ELR (cell line): ENCODE data around the gene NUDT6.
A peak's percentile ranks its signal among the peaks of the same experiment; 100 is the strongest.
"Not testable (repeated sequence)": the region's sequence is repeated elsewhere in the genome, so short reads cannot be mapped to it uniquely, and the experiment has no call there.

ENCODE experiments used
- DNase-seq: peaks from one replicate; pipeline ENCODE4 v3.0.0-alpha.2; 2015; ENCODE audit warnings: low read depth

The NUDT6 gene, protein sequence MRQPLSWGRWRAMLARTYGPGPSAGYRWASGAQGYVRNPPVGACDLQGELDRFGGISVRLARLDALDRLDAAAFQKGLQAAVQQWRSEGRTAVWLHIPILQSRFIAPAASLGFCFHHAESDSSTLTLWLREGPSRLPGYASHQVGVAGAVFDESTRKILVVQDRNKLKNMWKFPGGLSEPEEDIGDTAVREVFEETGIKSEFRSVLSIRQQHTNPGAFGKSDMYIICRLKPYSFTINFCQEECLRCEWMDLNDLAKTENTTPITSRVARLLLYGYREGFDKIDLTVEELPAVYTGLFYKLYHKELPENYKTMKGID

DNA sequence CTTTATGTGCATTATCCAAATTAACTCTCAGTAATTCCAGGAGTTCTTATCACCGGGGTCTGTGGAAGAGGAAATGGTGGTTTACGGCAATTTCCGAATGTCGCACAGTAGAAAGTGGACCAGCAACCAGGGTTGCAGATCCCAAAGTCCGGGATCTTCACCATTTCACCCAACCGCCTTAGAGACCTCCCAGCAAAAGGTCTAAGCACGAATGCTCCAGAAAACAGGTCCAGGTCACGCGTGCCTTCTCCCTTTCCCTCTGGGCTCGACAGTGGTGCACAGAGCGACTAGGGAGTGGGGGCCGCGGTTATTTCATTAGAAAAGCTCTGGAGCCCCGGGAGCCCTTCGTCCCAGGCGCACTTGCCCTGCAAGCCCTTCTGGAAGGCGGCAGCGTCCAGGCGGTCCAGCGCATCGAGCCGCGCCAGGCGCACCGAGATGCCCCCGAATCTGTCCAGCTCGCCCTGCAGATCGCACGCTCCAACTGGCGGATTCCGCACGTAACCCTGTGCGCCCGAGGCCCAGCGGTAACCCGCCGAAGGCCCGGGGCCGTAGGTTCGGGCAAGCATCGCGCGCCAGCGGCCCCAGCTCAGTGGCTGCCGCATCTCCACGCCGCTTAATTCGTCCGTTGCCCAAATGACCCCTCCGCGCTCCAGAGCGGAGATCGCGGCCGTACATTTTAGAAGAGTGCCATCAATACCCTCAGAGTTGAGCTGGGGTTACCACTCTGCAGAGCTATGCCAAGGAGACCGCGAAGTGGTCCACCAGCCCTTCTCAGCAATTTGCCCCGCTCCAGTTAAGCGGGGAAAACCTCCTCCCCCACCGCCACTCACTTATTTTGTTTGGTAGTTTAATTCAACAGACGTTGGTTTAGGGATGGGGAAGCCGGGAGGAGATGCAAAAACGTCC, at the start of gene NUDT6:
Gene NUDT6, minus strand, starts transcription at position 627 of the 906 bp plus-strand sequence. Its CDS starts 25 bp downstream, at position 602.
- DNase-seq: peak; percentile 72

GRCh38 chr4:122968227-122968812, 45.9 kb upstream of the NUDT6 start:
- peak; percentile 38 for DNase-seq

- no peak for DNase-seq
Observed at GRCh38 chr4:122967231-122967630, 44.8 kb upstream of the NUDT6 start.

DNA sequence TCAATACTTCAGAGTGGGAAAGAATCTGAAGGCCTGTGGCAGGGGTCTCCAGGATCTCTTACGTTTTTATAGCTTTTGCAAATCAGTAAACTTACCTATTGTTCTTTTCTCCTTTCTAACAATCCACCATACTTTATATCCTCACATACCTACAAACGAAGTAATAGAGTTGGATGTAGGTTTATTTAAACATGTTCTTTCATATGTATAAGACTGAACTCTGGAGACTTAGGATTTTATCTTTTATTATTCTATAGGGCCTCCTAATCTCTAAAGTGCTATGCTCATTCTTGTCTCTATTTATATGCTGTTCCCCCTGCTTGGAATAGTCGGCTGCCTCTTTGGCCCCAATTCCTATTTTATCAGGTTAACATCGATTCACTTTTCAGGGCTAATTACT, 43.8 kb upstream of the NUDT6 start:
- no peak for DNase-seq

DNA sequence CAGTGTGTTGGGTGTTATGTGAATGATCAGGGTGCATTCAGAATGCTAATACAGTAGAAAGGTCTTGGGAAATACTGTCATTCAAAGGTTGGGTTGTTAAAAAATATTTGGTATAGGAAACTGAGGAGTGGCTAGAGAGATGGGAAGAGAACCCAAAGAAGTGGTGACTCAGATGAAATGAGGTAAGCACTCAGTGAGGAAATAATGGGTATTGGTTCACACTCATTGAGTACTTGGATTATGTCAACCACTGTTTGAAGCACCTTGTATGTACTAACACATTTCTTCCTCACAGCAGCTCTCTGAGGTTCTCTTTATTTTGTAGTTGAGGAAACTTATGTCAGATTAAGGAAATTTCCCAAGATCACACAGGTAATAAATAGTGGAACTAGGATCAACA, 40.8 kb upstream of the NUDT6 start:
- DNase-seq: peak; percentile 48

DNA sequence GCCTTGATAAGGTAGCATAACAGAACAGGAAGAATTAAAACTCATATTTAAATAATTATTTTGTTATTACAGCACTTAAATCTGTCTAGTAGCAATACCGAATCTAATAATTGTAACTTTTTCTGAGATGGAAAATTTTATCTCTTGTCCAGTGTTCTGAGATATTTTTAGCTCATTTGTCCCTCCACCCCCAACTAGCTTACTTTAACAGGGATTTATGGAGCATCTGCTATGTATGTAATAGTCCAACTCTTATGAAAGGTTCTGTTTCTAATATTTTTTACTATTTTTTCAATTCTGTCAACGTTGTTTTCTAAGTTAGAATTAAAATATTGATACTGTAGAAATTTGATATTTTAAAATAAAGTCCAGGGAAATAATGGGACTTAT, 38.2 kb upstream of the NUDT6 start:
- DNase-seq: no peak

- DNase-seq: no peak
Observed at GRCh38 chr4:122959981-122960610, 37.7 kb upstream of the NUDT6 start.

DNA sequence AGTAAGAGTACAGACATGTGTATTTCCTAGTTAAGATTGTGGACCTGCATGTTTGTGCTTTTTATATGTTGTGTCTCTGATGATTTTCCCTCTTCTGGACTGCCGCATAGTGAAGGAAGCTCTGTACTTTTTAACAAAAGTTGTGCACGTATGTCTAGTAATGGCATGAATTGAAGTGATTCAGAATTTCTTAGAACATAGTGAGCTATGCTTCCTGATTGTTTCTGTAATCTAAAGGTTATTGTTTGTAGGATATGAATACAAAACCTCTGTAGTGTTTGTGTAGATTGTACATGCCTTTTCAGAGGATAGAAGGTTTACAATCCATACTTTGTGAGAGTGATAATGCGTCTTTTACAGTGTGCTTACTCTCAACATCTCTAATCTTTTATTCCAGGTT, 37.0 kb upstream of the NUDT6 start:
- no peak for DNase-seq

DNA sequence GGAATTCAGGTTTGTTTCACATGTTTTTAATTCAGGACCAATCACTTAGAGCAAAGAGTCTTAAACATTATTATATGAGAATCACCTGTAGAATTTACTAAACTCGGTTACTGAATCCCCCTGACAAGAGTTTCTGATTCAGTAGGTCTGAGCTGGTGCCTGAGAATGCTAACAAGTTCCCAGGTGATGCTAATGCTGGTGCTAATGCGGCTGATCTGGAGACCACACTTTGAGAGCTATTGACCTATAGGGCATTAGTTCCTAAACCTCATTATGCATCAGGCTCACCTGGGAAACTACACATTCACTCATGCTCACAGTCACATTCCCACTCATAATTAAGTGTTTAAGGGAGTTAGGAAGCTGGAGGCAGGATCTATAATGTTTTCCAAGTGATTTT, 36.1 kb upstream of the NUDT6 start:
- DNase-seq: no peak

- DNase-seq: no peak
Observed at GRCh38 chr4:122953924-122954323, 31.5 kb upstream of the NUDT6 start.

DNA sequence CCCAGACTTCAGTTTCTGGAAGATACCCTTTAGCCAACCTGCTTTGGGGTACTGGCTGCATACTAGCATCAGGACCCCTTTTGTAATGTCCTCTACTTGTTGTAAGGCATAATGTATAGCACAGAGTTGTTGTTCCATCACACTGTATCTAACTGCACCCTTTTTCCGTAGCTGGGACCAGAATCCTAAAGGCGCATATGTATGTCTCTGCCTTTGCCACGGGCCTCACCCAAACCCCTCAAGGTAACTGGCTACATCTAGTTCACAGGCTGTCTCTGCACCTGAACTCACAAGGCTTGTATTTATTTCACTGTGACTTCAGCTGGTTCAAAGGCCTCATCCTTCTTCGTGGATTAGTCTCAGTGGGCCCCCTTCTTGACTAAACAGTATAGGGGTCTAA, 29.6 kb upstream of the NUDT6 start:
- no peak for DNase-seq

GRCh38 chr4:122948671-122949070, 26.3 kb upstream of the NUDT6 start:
- DNase-seq: no peak

GRCh38 chr4:122946142-122946541, 23.7 kb upstream of the NUDT6 start:
- no peak for DNase-seq

DNA sequence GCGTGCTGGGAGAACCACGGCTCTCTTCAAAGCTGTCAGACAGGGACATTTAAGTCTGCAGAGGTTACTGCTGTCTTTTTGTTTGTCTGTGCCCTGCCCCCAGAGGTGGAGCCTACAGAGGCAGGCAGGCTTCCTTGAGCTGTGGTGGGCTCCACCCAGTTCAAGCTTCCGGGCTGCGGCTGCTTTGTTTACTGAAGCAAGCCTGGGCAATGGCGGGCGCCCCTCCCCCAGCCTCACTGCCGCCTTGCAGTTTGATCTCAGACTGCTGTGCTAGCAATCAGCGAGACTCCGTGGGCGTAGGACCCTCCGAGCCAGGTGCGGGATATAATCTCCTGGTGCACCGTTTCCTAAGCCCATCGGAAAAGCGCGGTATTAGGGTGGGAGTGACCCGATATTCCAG, 22.7 kb upstream of the NUDT6 start:
- DNase-seq: not testable (repeated sequence)

DNA sequence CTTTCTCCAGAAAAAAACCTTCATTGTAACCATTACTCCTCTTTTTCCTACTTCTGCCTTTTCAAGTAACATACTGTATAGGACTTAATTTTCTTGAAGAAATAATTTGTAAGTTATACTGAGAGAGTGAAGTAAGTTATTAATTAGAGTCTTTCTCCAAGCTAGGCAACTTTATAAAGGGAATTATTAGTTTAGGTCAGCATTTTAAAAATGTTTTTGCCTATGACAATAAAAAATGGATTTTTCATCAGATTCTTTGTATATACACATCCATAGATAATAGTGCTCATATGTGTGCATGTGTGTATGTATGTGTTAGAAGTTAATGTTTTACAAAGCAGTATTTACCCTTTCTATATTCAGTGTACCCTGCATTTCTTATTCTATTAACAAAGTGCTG, 10.4 kb upstream of the NUDT6 start:
- no peak for DNase-seq

DNA sequence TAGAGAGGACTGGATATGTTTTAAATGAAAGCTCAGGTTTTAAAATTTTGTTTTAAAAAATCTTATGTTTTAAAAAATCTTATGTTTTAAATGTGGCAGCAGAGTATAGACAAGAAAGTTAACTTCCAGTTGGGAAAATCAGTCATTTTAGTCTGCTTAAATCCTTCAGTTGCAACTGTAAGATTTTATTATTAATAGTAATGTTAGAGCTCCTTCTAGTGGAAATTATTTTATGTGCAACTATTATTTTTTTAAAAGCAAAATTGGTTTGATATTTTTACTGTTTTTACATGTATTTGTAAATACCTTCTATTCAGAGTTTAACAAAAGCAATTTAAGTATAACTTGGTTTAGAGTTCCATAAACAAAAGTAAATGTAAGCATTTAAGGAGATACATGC, 8.5 kb upstream of the NUDT6 start:
- peak; percentile 58 for DNase-seq

DNA sequence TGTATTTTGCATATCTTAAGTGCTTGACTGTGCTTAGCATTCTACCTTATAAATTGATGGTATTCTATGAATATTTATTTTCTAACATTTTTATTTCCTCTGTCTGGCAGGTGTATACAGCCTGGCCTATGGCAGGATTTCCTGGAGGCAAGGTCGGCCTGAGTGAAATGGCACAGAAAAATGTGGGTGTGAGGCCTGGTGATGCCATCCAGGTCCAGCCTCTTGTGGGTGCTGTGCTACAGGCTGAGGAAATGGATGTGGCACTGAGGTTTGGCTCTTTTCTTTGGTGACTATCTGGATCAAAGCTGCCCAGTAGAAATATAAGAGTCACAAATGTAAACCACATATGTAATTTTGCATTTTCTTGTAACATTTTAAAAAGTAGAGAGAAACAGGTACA, 6.5 kb upstream of the NUDT6 start:
- no peak for DNase-seq

DNA sequence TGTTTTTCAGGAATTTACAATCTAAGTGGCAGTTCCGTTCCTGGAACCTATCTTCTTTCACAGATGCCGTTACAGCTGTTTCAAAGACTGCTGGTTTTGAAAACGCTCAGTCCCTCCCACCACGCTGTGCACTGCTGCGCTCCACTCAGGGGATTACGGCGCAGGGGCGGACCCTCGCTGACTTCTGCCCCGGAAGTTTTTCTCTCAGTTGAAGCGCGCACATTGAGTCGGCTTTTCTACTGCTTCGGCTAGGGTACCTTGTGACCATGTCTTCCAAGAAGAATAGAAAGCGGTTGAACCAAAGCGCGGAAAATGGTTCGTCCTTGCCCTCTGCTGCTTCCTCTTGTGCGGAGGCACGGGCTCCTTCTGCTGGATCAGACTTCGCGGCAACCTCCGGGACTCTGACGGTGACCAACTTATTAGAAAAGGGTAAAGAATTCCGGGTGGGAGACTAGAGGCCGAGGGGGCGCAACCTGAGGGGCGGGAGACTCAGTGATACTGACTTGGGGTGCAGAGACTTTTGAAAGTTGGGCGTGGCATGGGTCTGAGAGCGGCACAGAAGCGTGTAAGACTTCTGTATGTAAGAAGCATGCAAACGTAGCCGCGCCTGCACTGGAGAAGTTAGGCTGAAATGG, 597 bp upstream of the NUDT6 start:
- DNase-seq: peak; percentile 87

DNA sequence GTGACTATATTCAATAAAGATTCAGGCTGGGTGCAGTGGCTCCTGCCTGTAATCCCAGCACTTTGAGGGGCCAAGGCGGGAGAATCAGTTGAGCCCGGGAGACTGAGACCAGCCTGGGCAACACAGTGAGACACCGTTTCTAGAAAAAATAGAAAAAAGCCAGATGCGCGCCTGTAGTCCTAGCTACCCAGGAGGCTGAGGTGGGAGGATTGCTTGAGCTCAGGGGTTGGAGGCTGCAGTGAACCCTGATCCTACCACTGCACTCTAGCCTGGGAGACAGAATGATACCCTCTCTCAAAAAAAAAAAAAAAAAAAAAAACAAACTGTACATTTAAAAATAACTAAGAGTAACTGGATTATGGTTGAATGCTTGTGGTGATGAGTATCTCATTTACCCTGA, 1.1 kb downstream of the NUDT6 start:
- DNase-seq: no peak

DNA sequence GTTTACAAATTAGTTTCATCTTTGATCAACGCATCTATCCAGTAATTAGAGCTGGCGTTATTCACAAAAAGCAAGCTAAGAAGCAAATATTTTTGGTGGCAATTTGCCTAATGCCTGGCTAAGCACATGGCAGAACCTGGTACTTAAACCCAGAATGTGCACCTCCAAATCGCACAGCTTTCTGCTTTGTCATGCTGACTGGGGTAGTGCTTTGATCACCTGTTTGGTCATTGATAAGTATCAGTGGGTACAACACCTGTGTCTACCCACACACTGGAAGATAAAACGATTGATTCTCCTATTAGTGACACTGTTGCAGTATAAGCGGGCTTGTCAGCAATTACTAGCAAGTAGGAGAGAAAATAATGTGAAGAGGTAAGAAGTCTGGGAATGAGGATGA, 1.9 kb downstream of the NUDT6 start:
- no peak for DNase-seq

GRCh38 chr4:122917731-122918130, 4.7 kb downstream of the NUDT6 start:
- peak; percentile 63 for DNase-seq

GRCh38 chr4:122914938-122915337, 7.5 kb downstream of the NUDT6 start:
- peak; percentile 72 for DNase-seq
